Posterior vena cava (tissue), 2 donors: ENCODE results near the gene STK24. TPM values are rescaled to one million over a fixed set of nuclear protein-coding genes. Genes with fewer than 3 reads are reported as not detected.

Source experiments
- DNase-seq: peaks from one replicate; pipeline ENCODE4 v3.0.0-alpha.2; 2020; ENCODE audit warnings: low spot score
- intact Hi-C, 2 donors: fragments of 100-400 bp; cut with DNase I; formaldehyde crosslinking; loops; one replicate each; pipeline versions ENCODE4 v1.14.1 to v1.14.2; 2022 to 2023
- total RNA-seq, 2 donors: library from RNA; stranded (reverse); fragmentation: NEBNext Ultra II Directional; extraction: Animal tissue kit (Norgen Biotek cat#: 25700); gene quantifications; one replicate each; pipeline ENCODE4 v1.2.1, GENCODE V29; 2021
- donor health status: DM: yes; HTN: yes; CAD: no.
- donor health status: DM: yes; HTN: yes; CAD: no.

STK24 gene
- total RNA-seq, 2 donors from 2014 or later = 57.3 to 62.6 TPM

- intact Hi-C loops = loop anchor here in 1 of 2 donors (10.0 kb wide), 1 partner anchor 103 kb away; the partner anchor contains the start of gene STK24
Measured at GRCh38 chr13:98471934-98472333, 105.0 kb downstream of the STK24 start.

GRCh38 chr13:98470920-98471319, 106.0 kb downstream of the STK24 start:
- no peak for DNase-seq
- intact Hi-C loops = loop anchor here in 1 of 2 donors (10.0 kb wide), 1 partner anchor 104 kb away; the partner anchor contains the start of gene STK24

More at GRCh38 chr13:98471934-98472333, 105.0 kb downstream of the STK24 start:
- DNase-seq = no peak

GRCh38 chr13:98468929-98469328, 108.0 kb downstream of the STK24 start:
- intact Hi-C loops = no loop called here
- no peak for DNase-seq

GRCh38 chr13:98468361-98468760, 108.5 kb downstream of the STK24 start:
- no peak for DNase-seq
- intact Hi-C loops = no loop called here

GRCh38 chr13:98467263-98467985, 109.5 kb downstream of the STK24 start:
- intact Hi-C loops = no loop called here
- no peak for DNase-seq

- intact Hi-C loops = no loop called here
- DNase-seq = peak; percentile 80
Measured at GRCh38 chr13:98466634-98467236, 110.2 kb downstream of the STK24 start.

GRCh38 chr13:98462946-98463345, 114.0 kb downstream of the STK24 start:
- intact Hi-C loops = no loop called here
- DNase-seq = no peak

GRCh38 chr13:98462241-98462882, 114.5 kb downstream of the STK24 start:
- intact Hi-C loops = no loop called here
- no peak for DNase-seq

- DNase-seq = no peak
- intact Hi-C loops = no loop called here
Measured at GRCh38 chr13:98461486-98462240, 115.2 kb downstream of the STK24 start.

GRCh38 chr13:98460516-98460915, 116.4 kb downstream of the STK24 start:
- intact Hi-C loops = no loop called here
- DNase-seq = no peak

- DNase-seq = no peak
- intact Hi-C loops = loop anchor here in 1 of 2 donors (5.0 kb wide), 1 partner anchor 112 kb away; no protein-coding TSS in a partner anchor
Measured at GRCh38 chr13:98459721-98460370, 117.1 kb downstream of the STK24 start.

GRCh38 chr13:98459171-98459681, 117.7 kb downstream of the STK24 start:
- DNase-seq = no peak
- intact Hi-C loops = loop anchor here in 1 of 2 donors (5.0 kb wide), 1 partner anchor 113 kb away; no protein-coding TSS in a partner anchor

- intact Hi-C loops = loop anchor here in 1 of 2 donors (5.0 kb wide), 1 partner anchor 114 kb away; no protein-coding TSS in a partner anchor
- DNase-seq = no peak
Measured at GRCh38 chr13:98458431-98458830, 118.5 kb downstream of the STK24 start.

- intact Hi-C loops = loop anchor here in 1 of 2 donors (5.0 kb wide), 1 partner anchor 115 kb away; no protein-coding TSS in a partner anchor
- DNase-seq = no peak
Measured at GRCh38 chr13:98457053-98457452, 119.9 kb downstream of the STK24 start.

GRCh38 chr13:98456413-98456845, 120.5 kb downstream of the STK24 start:
- intact Hi-C loops = loop anchor here in 1 of 2 donors (5.0 kb wide), 1 partner anchor 116 kb away; no protein-coding TSS in a partner anchor
- no peak for DNase-seq

GRCh38 chr13:98454389-98454881, 122.5 kb downstream of the STK24 start:
- DNase-seq = no peak
- intact Hi-C loops = no loop called here

GRCh38 chr13:98452851-98453843, 123.8 kb downstream of the STK24 start:
- no peak for DNase-seq
- intact Hi-C loops = no loop called here
